Measurements from ENCODE around the gene CNPPD1.

Gene CNPPD1

GRCh38 chr2:219127037-219127635, 49.6 kb downstream of the CNPPD1 start:
- Histone ChIP-seq H3K27ac (no peak overlapping the region), H3K9me3 (no peaks in the 10 kb centered on the region), H3K27me3 (no peaks in the 10 kb centered on the region), H3K4me1 (ENCODE audit: control insufficient read depth in 1 of 2, insufficient read depth in 1 of 2, low read depth in 1 of 2, low read length in 1 of 2) (no peaks in the 10 kb centered on the region), H3K4me3 (ENCODE audit: low read depth in 1 of 2, low read length in 1 of 2) (no peak overlapping the region), H3K36me3 (no peaks in the 10 kb centered on the region)
- TF ChIP-seq CTCF (IDR thresholded peaks at IDR 0.05): no peak

- Histone ChIP-seq H3K36me3 (no peaks in the 10 kb centered on the region), H3K4me3 (ENCODE audit: low read depth in 1 of 2, low read length in 1 of 2) (no peak overlapping the region), H3K4me1 (ENCODE audit: control insufficient read depth in 1 of 2, insufficient read depth in 1 of 2, low read depth in 1 of 2, low read length in 1 of 2) (no peaks in the 10 kb centered on the region), H3K9me3 (no peaks in the 10 kb centered on the region), H3K27me3 (no peaks in the 10 kb centered on the region), H3K27ac (no peak overlapping the region)
- no peak for TF ChIP-seq CTCF (IDR thresholded peaks at IDR 0.05)
Measured at GRCh38 chr2:219126555-219126954, 50.2 kb downstream of the CNPPD1 start.

- no peaks in the 10 kb centered on the region for H3K27me3 ChIP-seq
- no peak overlapping the region for H3K4me3 ChIP-seq (ENCODE audit: low read depth in 1 of 2, low read length in 1 of 2)
- no peaks in the 10 kb centered on the region for H3K9me3 ChIP-seq
- no peak for TF ChIP-seq CTCF (IDR thresholded peaks at IDR 0.05)
- H3K4me1 ChIP-seq (ENCODE audit: control insufficient read depth in 1 of 2, insufficient read depth in 1 of 2, low read depth in 1 of 2, low read length in 1 of 2): no peaks in the 10 kb centered on the region
- no peaks in the 10 kb centered on the region for H3K36me3 ChIP-seq
- H3K27ac ChIP-seq: no peak overlapping the region
Measured at GRCh38 chr2:219125886-219126270, 50.8 kb downstream of the CNPPD1 start.

- Histone ChIP-seq H3K4me1 (ENCODE audit: control insufficient read depth in 1 of 2, insufficient read depth in 1 of 2, low read depth in 1 of 2, low read length in 1 of 2) (no peaks in the 10 kb centered on the region), H3K9me3 (no peaks in the 10 kb centered on the region), H3K27me3 (no peaks in the 10 kb centered on the region), H3K36me3 (no peaks in the 10 kb centered on the region), H3K4me3 (ENCODE audit: low read depth in 1 of 2, low read length in 1 of 2) (no peak overlapping the region), H3K27ac (no peak overlapping the region)
- no peak for TF ChIP-seq CTCF (IDR thresholded peaks at IDR 0.05)
Measured at GRCh38 chr2:219125225-219125885, 51.4 kb downstream of the CNPPD1 start.

- no peak for TF ChIP-seq CTCF (IDR thresholded peaks at IDR 0.05)
- Histone ChIP-seq H3K4me1 (ENCODE audit: control insufficient read depth in 1 of 2, insufficient read depth in 1 of 2, low read depth in 1 of 2, low read length in 1 of 2) (no peaks in the 10 kb centered on the region), H3K36me3 (no peaks in the 10 kb centered on the region), H3K27ac (no peak overlapping the region), H3K9me3 (no peaks in the 10 kb centered on the region), H3K27me3 (no peaks in the 10 kb centered on the region), H3K4me3 (ENCODE audit: low read depth in 1 of 2, low read length in 1 of 2) (no peak overlapping the region)
Measured at GRCh38 chr2:219124381-219125110, 52.2 kb downstream of the CNPPD1 start.

Measured in neutrophil (primary cell).